ENCODE measurements around the gene ATOX1. TPM values are rescaled to one million over a fixed set of nuclear protein-coding genes. Genes with fewer than 3 reads are reported as not detected.
"Not testable (repeated sequence)": the region's sequence is repeated elsewhere in the genome, so short reads cannot be mapped to it uniquely, and the experiment has no call there.

ATOX1 gene
- total RNA-seq, 3 donors from 2014 or later = 52.5 to 54.8 (median 53.6) TPM

DNA sequence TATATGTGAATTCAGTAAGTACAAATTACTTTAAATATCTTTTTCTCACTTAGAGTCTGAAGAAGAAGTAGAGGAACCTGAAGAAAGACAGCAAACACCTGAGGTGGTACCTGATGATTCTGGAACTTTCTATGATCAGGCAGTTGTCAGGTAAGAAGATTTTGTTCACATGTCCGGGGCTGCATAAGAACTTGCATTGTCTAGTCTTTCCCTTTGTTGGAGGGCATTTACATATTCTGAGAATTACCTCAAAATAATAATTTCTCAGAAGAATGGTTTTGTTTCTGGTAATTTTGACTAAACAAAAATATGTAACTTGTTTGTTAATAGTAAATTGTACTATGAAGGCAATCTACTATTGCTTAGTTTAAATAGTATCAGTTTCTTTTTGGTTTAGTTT lies 37.0 kb upstream of the ATOX1 start:
- Histone ChIP-seq H3K9me3 (no peaks in the 10 kb centered on the region), H3K4me1 (ENCODE audit: low read depth) (no peaks in the 10 kb centered on the region), H3K36me3 (ENCODE audit: low read depth) (no peaks in the 10 kb centered on the region), H3K4me3 (no peak overlapping the region)
- ATAC-seq (no peak), DNase-seq (no peak)
- TF ChIP-seq, protein P1, sequence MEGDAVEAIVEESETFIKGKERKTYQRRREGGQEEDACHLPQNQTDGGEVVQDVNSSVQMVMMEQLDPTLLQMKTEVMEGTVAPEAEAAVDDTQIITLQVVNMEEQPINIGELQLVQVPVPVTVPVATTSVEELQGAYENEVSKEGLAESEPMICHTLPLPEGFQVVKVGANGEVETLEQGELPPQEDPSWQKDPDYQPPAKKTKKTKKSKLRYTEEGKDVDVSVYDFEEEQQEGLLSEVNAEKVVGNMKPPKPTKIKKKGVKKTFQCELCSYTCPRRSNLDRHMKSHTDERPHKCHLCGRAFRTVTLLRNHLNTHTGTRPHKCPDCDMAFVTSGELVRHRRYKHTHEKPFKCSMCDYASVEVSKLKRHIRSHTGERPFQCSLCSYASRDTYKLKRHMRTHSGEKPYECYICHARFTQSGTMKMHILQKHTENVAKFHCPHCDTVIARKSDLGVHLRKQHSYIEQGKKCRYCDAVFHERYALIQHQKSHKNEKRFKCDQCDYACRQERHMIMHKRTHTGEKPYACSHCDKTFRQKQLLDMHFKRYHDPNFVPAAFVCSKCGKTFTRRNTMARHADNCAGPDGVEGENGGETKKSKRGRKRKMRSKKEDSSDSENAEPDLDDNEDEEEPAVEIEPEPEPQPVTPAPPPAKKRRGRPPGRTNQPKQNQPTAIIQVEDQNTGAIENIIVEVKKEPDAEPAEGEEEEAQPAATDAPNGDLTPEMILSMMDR (IDR thresholded peaks at IDR 0.05) = no peak
- intact Hi-C loops (cut with DNase I, micrococcal nuclease) = no loop called here

DNA sequence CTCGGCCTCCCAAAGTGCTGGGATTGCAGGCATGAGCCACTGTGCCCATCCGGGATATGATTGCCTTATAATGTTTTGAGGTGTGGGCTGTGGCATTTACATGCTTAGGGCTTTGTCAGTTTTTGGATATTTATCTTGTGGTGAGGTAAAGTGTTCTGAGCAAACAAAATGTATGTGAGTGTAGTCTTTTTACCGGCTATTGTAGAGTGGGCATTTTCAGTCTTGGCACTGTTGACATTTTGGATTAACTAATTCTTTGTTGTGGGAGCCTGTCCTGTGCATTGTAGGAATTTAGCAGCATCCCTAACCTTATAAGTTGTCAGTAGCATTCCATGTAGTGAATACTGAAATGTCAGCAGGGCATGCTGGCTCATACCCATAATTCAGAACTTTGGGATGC lies 34.9 kb upstream of the ATOX1 start:
- TF ChIP-seq, protein P1 (IDR thresholded peaks at IDR 0.05) = no peak
- intact Hi-C loops (cut with DNase I, micrococcal nuclease) = no loop called here
- no peaks in the 10 kb centered on the region for H3K36me3 ChIP-seq (ENCODE audit: low read depth)
- H3K4me3 ChIP-seq = no peak overlapping the region
- ATAC-seq (no peak), DNase-seq (no peak)
- no peaks in the 10 kb centered on the region for H3K4me1 ChIP-seq (ENCODE audit: low read depth)
- H3K9me3 ChIP-seq = no peaks in the 10 kb centered on the region

DNA sequence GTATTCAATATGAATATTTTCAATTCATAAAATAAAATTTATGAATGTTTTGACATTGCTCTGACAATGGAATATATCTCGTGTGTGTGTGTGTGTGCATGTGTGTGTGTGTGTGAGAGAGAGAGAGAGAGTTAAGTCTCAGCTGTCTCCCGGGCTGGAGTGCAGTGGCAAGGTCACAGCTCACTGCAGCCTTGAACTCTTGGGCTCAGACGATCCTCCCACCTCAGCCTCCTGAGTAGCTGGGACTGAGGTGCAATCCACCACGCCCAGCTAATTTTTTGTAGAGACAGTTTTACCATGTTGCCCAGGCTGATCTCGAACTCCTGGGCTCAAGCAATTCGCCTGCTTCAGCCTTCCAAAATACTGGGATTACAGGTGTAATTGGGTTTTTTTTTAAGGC lies 29.4 kb upstream of the ATOX1 start:
- peaks cover 5% of the 10 kb centered on the region for H3K4me1 ChIP-seq (ENCODE audit: low read depth)
- DNase-seq = no peak
- ATAC-seq = no peak
- no peak overlapping the region for H3K4me3 ChIP-seq
- intact Hi-C loops (cut with DNase I, micrococcal nuclease) = no loop called here
- TF ChIP-seq, protein P1 (IDR thresholded peaks at IDR 0.05) = no peak
- H3K36me3 ChIP-seq (ENCODE audit: low read depth) = no peaks in the 10 kb centered on the region
- H3K9me3 ChIP-seq = no peaks in the 10 kb centered on the region

DNA sequence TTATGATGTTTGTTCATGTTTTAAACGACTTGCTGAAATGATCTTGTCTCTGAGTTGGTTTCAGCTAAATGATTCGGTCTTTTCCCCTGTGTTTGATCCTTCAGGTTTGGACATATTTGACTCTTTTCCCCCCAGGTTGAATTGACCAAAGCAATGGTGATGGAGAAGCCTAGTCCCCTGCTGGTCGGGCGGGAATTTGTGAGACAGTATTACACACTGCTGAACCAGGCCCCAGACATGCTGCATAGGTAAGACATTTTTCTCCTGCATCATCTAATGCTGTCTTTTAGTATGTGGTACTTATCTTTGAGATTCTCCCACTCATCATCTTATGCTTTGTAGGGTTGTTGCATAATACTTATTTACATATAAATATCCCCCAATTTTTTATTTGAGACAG lies 28.0 kb upstream of the ATOX1 start:
- TF ChIP-seq, protein P1 (IDR thresholded peaks at IDR 0.05) = no peak
- ATAC-seq = no peak

DNA sequence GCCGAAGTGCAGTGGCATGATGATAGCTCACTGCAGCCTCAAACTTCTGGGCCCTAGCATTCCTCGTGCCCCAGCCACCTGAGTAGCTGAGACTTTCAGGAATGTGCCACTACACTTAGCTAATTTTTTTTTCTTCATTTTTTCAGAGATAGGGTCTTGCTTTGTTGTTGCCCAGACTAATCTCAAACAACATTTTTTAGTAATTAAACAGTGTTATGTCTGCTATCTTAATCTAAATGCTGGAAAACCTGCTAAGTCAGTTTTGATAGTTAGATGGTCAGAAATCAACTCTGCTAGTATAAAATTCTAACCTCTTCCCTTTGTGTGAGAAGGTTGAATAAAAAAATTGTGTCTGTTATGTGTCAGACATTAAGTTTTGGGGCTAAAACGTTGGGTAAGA lies 25.7 kb upstream of the ATOX1 start:
- ATAC-seq (no peak), DNase-seq (no peak)
- Histone ChIP-seq H3K9me3 (no peaks in the 10 kb centered on the region), H3K4me1 (ENCODE audit: low read depth) (peaks cover 5% of the 10 kb centered on the region), H3K36me3 (ENCODE audit: low read depth) (no peaks in the 10 kb centered on the region), H3K4me3 (no peak overlapping the region)
- intact Hi-C loops (cut with DNase I, micrococcal nuclease) = no loop called here
- TF ChIP-seq, protein P1 (IDR thresholded peaks at IDR 0.05) = no peak

More for the DNA sequence above, 28.0 kb upstream of the ATOX1 start:
- Histone ChIP-seq H3K4me3 (no peak overlapping the region), H3K4me1 (ENCODE audit: low read depth) (peaks cover 5% of the 10 kb centered on the region), H3K36me3 (ENCODE audit: low read depth) (no peaks in the 10 kb centered on the region), H3K9me3 (no peaks in the 10 kb centered on the region)
- no peak for DNase-seq
- intact Hi-C loops (cut with DNase I, micrococcal nuclease) = no loop called here

DNA sequence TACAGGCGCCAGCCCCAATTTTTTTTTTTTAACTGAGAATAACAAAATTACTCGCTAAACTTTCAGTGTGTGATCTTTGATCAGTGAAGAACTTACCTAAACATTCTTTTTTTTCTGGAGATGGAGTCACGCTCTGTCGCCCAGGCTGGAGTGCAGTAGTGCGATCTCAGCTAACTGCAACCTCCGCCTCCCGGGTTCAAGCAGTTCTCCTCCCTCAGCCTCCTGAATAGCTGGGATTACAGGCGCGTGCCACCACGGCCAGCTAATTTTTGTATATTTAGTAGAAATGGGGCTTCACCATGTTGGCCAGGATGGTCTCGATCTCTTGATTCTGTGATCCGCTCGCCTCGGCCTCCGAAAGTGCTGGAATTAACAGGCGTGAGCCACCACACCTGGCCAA lies 25.2 kb upstream of the ATOX1 start:
- H3K36me3 ChIP-seq (ENCODE audit: low read depth); ATAC-seq; intact Hi-C loops (cut with DNase I, micrococcal nuclease); H3K4me3 ChIP-seq; DNase-seq; H3K4me1 ChIP-seq (ENCODE audit: low read depth); H3K9me3 ChIP-seq: not testable (repeated sequence)
